GM12892 (cell line): ENCODE measurements around the gene FIGNL2.

Experiments used
- POLR2A ChIP-seq: IDR thresholded peaks from 2 replicates; pipeline ENCODE4 v1.6.1; 2011; ENCODE audit warnings: low read depth, low read length, control low read depth
- TAF1 ChIP-seq: IDR thresholded peaks from 2 replicates; pipeline ENCODE4 v1.6.1; 2011; ENCODE audit warnings: low read depth, mild to moderate bottlenecking, control low read depth, low read length, borderline replicate concordance

DNA sequence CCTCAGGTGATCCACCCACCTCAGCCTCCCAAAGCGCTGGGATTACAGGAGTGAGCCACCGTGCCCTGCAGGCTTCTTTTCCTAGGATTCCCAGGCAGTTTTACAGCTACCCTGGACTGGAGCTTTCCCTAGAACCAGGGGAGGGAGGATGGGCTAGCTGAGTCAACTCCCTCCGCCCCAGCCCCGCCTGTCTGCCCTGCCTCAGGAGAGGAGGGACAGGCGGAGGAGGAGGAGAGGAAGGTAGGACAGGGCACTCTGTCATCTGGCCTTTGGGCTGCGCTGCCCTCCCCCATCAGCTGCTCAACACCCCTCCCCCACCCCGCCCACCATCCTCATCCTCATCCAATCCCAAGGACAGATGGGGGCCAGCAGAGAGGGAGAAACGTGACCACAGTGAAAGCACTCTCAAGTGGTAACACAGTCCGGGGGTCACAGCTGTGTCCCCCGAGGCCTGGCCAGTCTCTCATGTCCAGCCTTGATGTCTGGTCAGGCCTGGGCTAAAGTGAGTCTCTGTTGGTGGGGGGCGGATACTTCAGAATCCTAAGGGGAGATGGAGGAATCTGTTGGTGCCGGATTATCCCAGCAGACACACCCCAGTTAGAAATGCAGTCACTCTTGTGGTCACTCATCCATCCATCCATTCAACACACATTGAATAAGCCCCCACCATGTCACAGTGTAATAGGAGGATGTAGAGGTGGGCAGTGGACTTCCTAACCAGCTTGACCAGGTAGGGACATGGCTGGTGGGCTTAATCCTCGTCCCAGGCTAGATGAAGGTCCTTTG, 12.3 kb downstream of the FIGNL2 start:
- TF ChIP-seq POLR2A (no peak), TAF1 (no peak)
